ENCODE measurements around the gene NFAM1.

- no peak for TF ChIP-seq CTCF (IDR thresholded peaks at IDR 0.05)
- TF ChIP-seq POLR2A (IDR thresholded peaks at IDR 0.05): no peak
Observed at GRCh38 chr22:42338479-42338878, 93.7 kb downstream of the NFAM1 start.
